Lung microvascular endothelial cell (primary cell): Measurements from ENCODE around the gene LINC01488. TPM values are rescaled to one million over a fixed set of nuclear protein-coding genes. Genes with fewer than 3 reads are reported as not detected.

Source experiments
- DNase-seq, 2 donors: peaks; one replicate each; pipeline versions ENCODE4 v3.0.0 to v3.0.0-alpha.2; 2010; ENCODE audit warnings: low read depth in 2 of 2
- total RNA-seq: library from RNA; depleted of rRNA; stranded (reverse); fragments of >200 nt; gene quantifications from 2 replicates; pipeline ENCODE4 v1.2.1, GENCODE V29; 2014

The LINC01488 gene
- total RNA-seq, 1 donor from 2014 or later: under 0.01 TPM

DNA sequence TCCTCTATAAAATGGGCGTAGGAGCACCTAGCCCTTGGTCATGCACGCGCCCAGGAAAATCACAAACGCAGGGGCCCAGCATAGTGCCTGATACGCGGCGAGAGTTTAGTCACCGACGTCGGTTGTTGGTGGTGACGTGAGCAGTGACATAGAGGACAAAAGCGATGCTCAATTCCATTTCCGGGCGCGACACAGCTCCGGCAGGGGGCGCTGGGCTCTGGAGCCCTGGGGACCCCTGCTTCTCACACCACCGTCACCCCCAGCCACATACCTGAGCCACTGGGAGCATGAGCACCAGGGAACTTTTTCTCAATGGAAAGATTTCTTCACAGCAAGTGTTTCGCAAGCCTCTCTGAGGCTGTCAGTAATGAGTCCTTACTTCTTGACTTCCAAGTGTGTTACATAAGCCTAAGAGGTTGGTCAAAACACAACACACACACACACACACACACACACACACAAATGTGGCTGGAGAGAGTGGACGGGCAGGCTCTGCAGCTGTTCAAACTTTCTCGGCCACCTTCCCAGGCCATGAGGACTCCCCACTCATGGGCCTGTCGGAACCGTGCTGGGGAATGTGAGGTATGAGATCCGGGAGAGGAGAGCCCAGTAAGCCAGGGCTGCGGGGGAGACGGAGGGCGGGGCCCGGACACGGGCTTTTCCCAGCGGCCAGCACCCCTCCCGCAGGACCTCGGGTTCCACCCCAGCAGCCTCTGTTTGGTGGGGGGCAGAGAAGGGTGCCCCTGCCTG, 36.9 kb upstream of the LINC01488 start:
- DNase-seq: peak; percentile 52 to 85

DNA sequence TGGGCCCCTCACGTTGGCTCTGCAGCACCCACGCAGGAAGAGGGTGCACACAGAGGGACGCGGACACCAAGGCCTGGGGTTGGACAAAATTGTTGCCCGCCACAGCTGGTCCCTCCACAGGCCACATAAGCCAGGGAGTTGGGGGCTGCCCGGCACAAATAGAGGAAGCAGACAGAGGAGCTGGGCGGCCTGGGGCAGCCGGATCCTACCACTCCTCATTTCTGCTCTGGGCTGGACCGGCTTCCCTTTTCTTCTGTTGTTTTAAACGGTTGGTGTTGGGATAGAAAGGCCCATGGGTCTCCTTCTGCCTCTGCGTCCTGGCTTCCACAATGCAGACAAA, 36.4 kb upstream of the LINC01488 start:
- DNase-seq: no peak

GRCh38 chr11:69446108-69446507, 35.4 kb upstream of the LINC01488 start:
- no peak for DNase-seq

GRCh38 chr11:69447786-69448185, 33.7 kb upstream of the LINC01488 start:
- peak in 1 of 2 donors; percentile 32 for DNase-seq

DNA sequence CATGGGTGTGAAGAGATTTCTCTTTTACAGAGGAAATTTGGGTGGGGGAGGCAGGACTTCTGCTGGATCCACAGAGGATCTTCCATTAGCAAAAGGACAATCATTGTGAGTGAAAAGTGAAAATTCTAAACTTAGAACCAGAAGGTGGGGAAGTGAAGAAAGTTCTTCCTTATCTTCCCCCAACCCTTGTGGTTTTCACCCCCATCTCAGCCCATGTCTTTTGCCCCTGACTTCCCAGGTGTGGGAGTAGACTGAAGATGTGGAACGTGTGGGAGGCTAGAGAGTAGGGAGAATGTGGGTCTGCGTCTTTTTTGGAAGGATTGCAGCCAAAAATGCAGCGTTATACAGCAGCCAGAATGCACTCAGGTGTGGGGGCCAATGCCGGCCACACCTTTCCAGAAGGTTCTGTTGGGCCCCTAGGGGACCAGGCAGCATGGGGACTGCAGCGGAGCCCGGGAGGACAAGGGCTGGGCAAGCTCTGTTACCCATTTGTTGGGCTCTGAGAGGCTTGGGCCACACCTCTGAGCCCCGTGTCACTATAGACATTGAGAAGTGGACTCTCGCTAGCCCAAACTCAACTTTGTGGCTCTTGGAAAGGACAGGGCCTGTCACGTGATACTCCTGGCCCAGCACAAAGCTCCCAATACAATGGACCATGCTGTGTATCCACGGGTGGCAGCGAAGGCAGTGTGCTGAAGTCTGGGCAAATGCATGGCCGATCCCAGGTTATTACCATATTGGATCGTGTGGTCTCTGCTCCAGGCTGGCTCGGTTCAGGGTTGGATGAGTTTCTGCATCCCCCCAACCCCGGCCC, 32.8 kb upstream of the LINC01488 start:
- DNase-seq: peak in 1 of 2 donors; percentile 75

GRCh38 chr11:69449320-69450063, 32.0 kb upstream of the LINC01488 start:
- peak; percentile 91 to 97 for DNase-seq

GRCh38 chr11:69450064-69450856, 31.2 kb upstream of the LINC01488 start:
- DNase-seq: peak; percentile 82 to 86

- no peak for DNase-seq
These were observed 30.6 kb upstream of the LINC01488 start for GRCh38 chr11:69450857-69451220.

GRCh38 chr11:69451289-69451688, 30.2 kb upstream of the LINC01488 start:
- no peak for DNase-seq

GRCh38 chr11:69452206-69452987, 29.1 kb upstream of the LINC01488 start:
- no peak for DNase-seq

GRCh38 chr11:69453151-69453550, 28.3 kb upstream of the LINC01488 start:
- DNase-seq: no peak

- no peak for DNase-seq
These were observed 27.4 kb upstream of the LINC01488 start for GRCh38 chr11:69454018-69454417.

DNA sequence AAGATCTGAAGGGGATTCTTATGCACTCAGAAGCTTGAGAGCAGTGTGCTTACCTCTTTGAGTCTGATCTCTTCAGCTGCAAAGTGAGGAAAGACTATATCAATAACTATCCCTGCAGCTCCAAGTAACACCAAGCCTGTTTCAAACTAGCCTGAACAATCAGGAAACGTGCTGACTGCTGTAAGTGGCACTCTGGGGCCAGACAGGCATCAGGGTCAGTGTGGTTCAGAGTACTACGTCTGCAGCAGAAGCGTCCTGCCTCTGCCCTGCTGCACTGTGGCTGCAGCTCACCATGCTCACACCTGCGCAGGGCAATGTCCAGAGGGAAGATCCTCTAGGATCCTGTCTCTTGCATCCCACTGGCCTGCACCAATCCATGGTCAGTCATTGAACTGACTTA, 25.5 kb upstream of the LINC01488 start:
- DNase-seq: no peak

GRCh38 chr11:69456712-69457111, 24.8 kb upstream of the LINC01488 start:
- no peak for DNase-seq

- DNase-seq: peak in 1 of 2 donors; percentile 8
These were observed 21.5 kb upstream of the LINC01488 start for GRCh38 chr11:69459848-69460539.

DNA sequence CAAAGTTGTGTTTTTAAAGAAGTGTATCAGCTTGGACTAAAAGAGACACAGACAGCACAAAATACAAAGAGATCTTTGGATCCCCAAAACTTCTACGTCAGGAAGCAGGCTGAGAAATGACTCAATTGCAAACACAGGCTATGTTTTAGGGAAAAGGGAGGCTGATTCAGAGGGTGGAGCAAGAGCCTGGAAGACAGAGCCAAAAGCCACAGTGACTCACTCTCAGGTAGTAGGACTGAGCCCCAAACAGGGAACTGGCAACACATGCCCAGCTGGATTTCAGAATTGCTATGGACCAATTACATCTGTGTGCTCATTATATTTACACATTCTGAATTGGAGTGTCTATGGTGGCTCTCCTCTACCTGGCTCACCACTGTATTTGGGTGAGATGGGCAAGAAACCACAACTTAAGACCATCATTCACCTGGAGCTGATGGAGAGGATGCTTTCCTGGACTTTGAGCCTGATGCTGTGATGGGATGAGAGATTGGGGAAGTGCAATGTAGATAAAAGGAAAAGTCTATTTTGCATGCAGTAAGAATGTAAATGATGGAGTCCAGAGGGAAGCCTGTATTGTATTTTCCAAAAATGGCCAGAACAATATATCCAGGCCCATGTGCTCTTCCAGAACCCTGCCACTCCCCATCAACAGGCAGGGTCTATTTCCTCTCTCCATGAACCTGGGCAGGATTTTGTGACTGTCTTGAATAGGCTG, 20.8 kb upstream of the LINC01488 start:
- peak in 1 of 2 donors; percentile 48 for DNase-seq

- DNase-seq: no peak
These were observed 20.0 kb upstream of the LINC01488 start for GRCh38 chr11:69461272-69461962.

GRCh38 chr11:69462106-69462951, 19.1 kb upstream of the LINC01488 start:
- DNase-seq: no peak
